Measurements from ENCODE around the gene DHX58.
"Not testable (repeated sequence)": the region's sequence is repeated elsewhere in the genome, so short reads cannot be mapped to it uniquely, and the experiment has no call there.

GRCh38 chr17:42140690-42141089 is 28.2 kb upstream of the DHX58 start:
- TF ChIP-seq POLR2A (IDR thresholded peaks at IDR 0.05), result not testable (repeated sequence)
- TF ChIP-seq, protein P1, sequence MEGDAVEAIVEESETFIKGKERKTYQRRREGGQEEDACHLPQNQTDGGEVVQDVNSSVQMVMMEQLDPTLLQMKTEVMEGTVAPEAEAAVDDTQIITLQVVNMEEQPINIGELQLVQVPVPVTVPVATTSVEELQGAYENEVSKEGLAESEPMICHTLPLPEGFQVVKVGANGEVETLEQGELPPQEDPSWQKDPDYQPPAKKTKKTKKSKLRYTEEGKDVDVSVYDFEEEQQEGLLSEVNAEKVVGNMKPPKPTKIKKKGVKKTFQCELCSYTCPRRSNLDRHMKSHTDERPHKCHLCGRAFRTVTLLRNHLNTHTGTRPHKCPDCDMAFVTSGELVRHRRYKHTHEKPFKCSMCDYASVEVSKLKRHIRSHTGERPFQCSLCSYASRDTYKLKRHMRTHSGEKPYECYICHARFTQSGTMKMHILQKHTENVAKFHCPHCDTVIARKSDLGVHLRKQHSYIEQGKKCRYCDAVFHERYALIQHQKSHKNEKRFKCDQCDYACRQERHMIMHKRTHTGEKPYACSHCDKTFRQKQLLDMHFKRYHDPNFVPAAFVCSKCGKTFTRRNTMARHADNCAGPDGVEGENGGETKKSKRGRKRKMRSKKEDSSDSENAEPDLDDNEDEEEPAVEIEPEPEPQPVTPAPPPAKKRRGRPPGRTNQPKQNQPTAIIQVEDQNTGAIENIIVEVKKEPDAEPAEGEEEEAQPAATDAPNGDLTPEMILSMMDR (IDR thresholded peaks at IDR 0.05 in 4 of 5, conservative IDR thresholded peaks at IDR 0.05 in 1 of 5), result not testable (repeated sequence)

Data from gastrocnemius medialis (tissue), 4 donors.